Panc1 (cell line): Measurements from ENCODE around the gene ASTN2. TPM values are rescaled to one million over a fixed set of nuclear protein-coding genes. Genes with fewer than 3 reads are reported as not detected.

Experiments used
- ATAC-seq: fragments of 200-7000 bp; cut with Tn5 transposase; 2 replicates; pipeline ENCODE4 v1.9.1; 2020; ENCODE audit warnings: mild to moderate bottlenecking, moderate library complexity
- BruUV-seq: library from RNA; stranded (reverse); fragments of 400-500 nt; replicated peaks from 2 replicates; lab custom pipeline; 2021; lab: Mats Ljungman, UMichigan
- CTCF ChIA-PET: fragments of 300-600 bp; sonication (Branson Sonifier 250); formaldehyde crosslinking; loops from one replicate; lab custom pipeline; 2022; ENCODE audit warnings: antibody characterized with exemption; lab: Charles Lee
- POLR2A ChIA-PET: fragments of 300-600 bp; sonication (Branson Sonifier 250); formaldehyde crosslinking; loops from one replicate; lab custom pipeline; 2022; ENCODE audit warnings: antibody characterized with exemption; lab: Charles Lee
- DNase-seq: peaks from one replicate; pipeline ENCODE4 v3.0.0-alpha.2; 2010; ENCODE audit warnings: low read depth, low spot score
- H3K27ac ChIP-seq: 2 replicates; pipeline ENCODE4 v1.5.1; 2011; ENCODE audit warnings: mild to moderate bottlenecking, low read length, inconsistent platforms
- H3K27me3 ChIP-seq: fragments of 200-500 bp; sonication (Bioruptor generic); 2 replicates; pipeline ENCODE4 v1.6.0; 2014; ENCODE audit warnings: low read length, inconsistent platforms; ENCODE audit not compliant: control insufficient read depth, insufficient read depth
- H3K36me3 ChIP-seq: fragments of 200-500 bp; sonication (Bioruptor generic); 2 replicates; pipeline ENCODE4 v1.5.1; 2014; ENCODE audit warnings: inconsistent platforms, mild to moderate bottlenecking, low read length, moderate library complexity; ENCODE audit not compliant: control insufficient read depth, insufficient read depth
- H3K4me1 ChIP-seq: 2 replicates; pipeline ENCODE4 v1.5.1; 2011; ENCODE audit warnings: inconsistent platforms, mild to moderate bottlenecking, low read length, moderate library complexity; ENCODE audit not compliant: control insufficient read depth, insufficient read depth
- H3K4me3 ChIP-seq, 2 experiments: 2 replicates each; pipeline ENCODE4 v1.5.1; 2011 to 2012; ENCODE audit warnings: low read depth in 2 of 2, low read length in 2 of 2, mild to moderate bottlenecking in 2 of 2, inconsistent platforms in 1 of 2, moderate library complexity in 1 of 2
- H3K9me3 ChIP-seq: fragments of 200-500 bp; sonication (Bioruptor generic); 2 replicates; pipeline ENCODE4 v1.5.1; 2014; ENCODE audit warnings: low read depth, mild to moderate bottlenecking, inconsistent platforms, low read length, moderate library complexity; ENCODE audit not compliant: control insufficient read depth, insufficient read depth
- POLR2AphosphoS5 ChIP-seq: IDR thresholded peaks from 2 replicates; pipeline ENCODE4 v1.6.1; 2012; ENCODE audit warnings: mild to moderate bottlenecking, low read depth, low read length, moderate library complexity
- SIN3A ChIP-seq: IDR thresholded peaks from 2 replicates; pipeline ENCODE4 v1.6.1; 2012; ENCODE audit warnings: low read depth, mild to moderate bottlenecking, low read length, moderate library complexity, borderline replicate concordance; ENCODE audit not compliant: insufficient read depth
- TCF7L2 ChIP-seq: IDR thresholded peaks from 2 replicates; pipeline ENCODE4 v1.6.1; 2011; ENCODE audit warnings: mild to moderate bottlenecking, low read depth, low read length, inconsistent platforms
- in situ Hi-C: cut with HindIII; loops from 2 replicates; pipeline ENCODE4 v1.10.0; 2016; ENCODE audit warnings: low sequenced_read_pairs, low pct_unique_long_range_greater_than_20kb
- intact Hi-C: fragments of 100-400 bp; cut with micrococcal nuclease; formaldehyde crosslinking; loops from one replicate; pipeline ENCODE4 v1.10.0; 2022; ENCODE audit not compliant: unreplicated experiment
- total RNA-seq: library from RNA; stranded (reverse); gene quantifications from one replicate; pipeline ENCODE4 v1.2.1, GENCODE V29; 2021; ENCODE audit not compliant: unreplicated experiment
- TF ChIP-seq, protein P1 (sequence below), 2 experiments: IDR thresholded peaks; 2 replicates each; pipeline ENCODE4 v1.6.1; 2011 to 2012; ENCODE audit warnings: low read depth in 2 of 2, control low read depth in 1 of 2, low read length in 1 of 2, mild to moderate bottlenecking in 1 of 2, moderate library complexity in 1 of 2; ENCODE audit not compliant: insufficient read depth in 1 of 2
- TF ChIP-seq, protein P2 (sequence below): fragments of 450-650 bp; IDR thresholded peaks from 2 replicates; pipeline ENCODE4 v1.5.1; 2017; ENCODE audit warnings: mild to moderate bottlenecking

ASTN2 gene
- total RNA-seq, 1 experiment from 2014 or later = 3.9 TPM

DNA sequence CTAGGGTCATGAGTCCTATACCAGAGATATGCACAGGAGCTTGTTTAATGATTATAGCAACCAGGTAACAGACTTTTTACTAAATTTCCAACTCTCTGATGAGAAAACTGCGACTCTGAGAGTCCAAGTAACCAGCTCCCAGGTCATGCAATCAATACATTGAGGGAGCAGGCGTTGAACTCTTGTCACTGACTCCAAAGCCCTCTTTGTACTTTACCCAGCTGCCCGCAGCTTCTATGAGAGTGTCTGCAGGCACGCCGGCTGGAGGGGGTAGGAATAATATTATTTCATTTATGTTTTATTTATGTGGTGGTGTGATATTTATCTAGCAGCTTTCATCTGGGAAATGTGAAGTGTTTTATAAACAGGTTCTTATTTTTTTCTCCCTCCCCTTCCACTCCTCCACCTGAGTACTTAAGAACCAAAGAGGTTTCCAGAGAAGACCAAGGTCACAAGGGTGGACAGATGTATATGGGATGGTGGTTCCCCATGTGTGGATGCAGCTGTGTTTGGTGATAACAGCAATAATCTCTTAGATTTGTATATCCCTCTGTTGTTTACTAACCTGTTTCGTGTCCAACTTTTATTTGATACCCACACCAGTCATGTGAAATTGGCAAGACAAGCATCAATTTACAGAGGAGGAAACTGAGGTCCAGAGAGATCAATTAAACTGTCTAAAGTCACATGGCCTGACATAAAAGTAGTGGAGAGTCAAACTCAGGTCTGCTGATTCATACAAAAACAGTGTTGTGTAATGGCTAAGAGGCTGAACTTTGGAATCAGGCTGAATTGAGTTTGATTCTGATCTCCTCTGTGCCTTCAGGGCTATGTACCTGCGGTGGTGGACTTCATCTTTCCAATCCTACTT is 867.9 kb downstream of the ASTN2 start:
- Histone ChIP-seq H3K36me3 (no peaks in the 10 kb centered on the region), H3K4me1 (no peaks in the 10 kb centered on the region), H3K9me3 (no peaks in the 10 kb centered on the region), H3K4me3 (no peak overlapping the region), H3K27me3 (no peaks in the 10 kb centered on the region), H3K27ac (no peak overlapping the region)
- ChIA-PET CTCF (no interaction called here), POLR2A (no interaction called here)
- TF ChIP-seq, protein P1, sequence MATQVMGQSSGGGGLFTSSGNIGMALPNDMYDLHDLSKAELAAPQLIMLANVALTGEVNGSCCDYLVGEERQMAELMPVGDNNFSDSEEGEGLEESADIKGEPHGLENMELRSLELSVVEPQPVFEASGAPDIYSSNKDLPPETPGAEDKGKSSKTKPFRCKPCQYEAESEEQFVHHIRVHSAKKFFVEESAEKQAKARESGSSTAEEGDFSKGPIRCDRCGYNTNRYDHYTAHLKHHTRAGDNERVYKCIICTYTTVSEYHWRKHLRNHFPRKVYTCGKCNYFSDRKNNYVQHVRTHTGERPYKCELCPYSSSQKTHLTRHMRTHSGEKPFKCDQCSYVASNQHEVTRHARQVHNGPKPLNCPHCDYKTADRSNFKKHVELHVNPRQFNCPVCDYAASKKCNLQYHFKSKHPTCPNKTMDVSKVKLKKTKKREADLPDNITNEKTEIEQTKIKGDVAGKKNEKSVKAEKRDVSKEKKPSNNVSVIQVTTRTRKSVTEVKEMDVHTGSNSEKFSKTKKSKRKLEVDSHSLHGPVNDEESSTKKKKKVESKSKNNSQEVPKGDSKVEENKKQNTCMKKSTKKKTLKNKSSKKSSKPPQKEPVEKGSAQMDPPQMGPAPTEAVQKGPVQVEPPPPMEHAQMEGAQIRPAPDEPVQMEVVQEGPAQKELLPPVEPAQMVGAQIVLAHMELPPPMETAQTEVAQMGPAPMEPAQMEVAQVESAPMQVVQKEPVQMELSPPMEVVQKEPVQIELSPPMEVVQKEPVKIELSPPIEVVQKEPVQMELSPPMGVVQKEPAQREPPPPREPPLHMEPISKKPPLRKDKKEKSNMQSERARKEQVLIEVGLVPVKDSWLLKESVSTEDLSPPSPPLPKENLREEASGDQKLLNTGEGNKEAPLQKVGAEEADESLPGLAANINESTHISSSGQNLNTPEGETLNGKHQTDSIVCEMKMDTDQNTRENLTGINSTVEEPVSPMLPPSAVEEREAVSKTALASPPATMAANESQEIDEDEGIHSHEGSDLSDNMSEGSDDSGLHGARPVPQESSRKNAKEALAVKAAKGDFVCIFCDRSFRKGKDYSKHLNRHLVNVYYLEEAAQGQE (IDR thresholded peaks at IDR 0.05; ENCODE audit: insufficient read depth in 1 of 2, low read depth in 2 of 2, low read length in 1 of 2) = no peak
- TF ChIP-seq POLR2AphosphoS5 = no peak
- no peak for TF ChIP-seq TCF7L2
- TF ChIP-seq SIN3A = no peak
- TF ChIP-seq, protein P2, sequence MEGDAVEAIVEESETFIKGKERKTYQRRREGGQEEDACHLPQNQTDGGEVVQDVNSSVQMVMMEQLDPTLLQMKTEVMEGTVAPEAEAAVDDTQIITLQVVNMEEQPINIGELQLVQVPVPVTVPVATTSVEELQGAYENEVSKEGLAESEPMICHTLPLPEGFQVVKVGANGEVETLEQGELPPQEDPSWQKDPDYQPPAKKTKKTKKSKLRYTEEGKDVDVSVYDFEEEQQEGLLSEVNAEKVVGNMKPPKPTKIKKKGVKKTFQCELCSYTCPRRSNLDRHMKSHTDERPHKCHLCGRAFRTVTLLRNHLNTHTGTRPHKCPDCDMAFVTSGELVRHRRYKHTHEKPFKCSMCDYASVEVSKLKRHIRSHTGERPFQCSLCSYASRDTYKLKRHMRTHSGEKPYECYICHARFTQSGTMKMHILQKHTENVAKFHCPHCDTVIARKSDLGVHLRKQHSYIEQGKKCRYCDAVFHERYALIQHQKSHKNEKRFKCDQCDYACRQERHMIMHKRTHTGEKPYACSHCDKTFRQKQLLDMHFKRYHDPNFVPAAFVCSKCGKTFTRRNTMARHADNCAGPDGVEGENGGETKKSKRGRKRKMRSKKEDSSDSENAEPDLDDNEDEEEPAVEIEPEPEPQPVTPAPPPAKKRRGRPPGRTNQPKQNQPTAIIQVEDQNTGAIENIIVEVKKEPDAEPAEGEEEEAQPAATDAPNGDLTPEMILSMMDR = no peak
- BruUV-seq = no TSS peak
- intact Hi-C loops (no loop called here), in situ Hi-C loops (no loop called here)
- no peak for DNase-seq
- ATAC-seq = no peak

DNA sequence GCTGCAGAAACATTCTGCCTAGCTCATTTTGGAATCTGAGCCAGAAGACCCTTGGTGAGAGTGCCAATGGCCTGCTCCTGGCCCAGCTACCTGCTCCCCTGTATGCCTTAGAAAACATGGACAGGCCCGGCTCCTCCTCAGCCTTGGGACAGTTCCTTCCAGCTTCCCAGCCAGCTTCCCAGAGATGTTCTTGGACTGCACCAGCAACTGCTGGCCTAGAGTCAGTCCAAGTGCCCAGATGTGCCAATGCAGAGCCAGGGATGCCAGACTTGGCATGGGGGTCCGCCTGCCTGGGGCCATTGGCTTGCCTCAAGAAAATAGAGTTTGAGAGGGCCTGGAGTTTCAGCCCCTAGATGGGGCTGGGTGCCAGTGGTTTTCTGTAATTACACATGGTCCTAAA is 870.0 kb downstream of the ASTN2 start:
- Histone ChIP-seq H3K9me3 (no peaks in the 10 kb centered on the region), H3K4me3 (no peak overlapping the region), H3K4me1 (no peaks in the 10 kb centered on the region), H3K36me3 (no peaks in the 10 kb centered on the region), H3K27ac (no peak overlapping the region), H3K27me3 (no peaks in the 10 kb centered on the region)
- TF ChIP-seq, protein P1 (IDR thresholded peaks at IDR 0.05; ENCODE audit: insufficient read depth in 1 of 2, low read depth in 2 of 2, low read length in 1 of 2) = no peak
- TF ChIP-seq TCF7L2 = no peak
- TF ChIP-seq POLR2AphosphoS5 = no peak
- TF ChIP-seq, protein P2 = no peak
- TF ChIP-seq SIN3A = no peak
- POLR2A ChIA-PET = no interaction called here
- no peak for ATAC-seq
- no TSS peak for BruUV-seq
- CTCF ChIA-PET = no interaction called here
- intact Hi-C loops = no loop called here
- DNase-seq = no peak
- in situ Hi-C loops = no loop called here
